Stimulated activated CD4-positive, alpha-beta T cell treated with anti-CD3 and anti-CD28 coated beads, Interleukin-1b, Interleukin-23, amount 100 ng/mL, for 24 hours (primary cell): Measurements from ENCODE around the gene NHLRC4.
A peak's percentile ranks its signal among the peaks of the same experiment; 100 is the strongest.

Source experiments
- DNase-seq, 4 experiments: peaks; one replicate each; pipeline ENCODE4 v3.0.0-alpha.2; 2020; ENCODE audit warnings: low read depth in 4 of 4, low spot score in 1 of 4

NHLRC4 gene

DNA sequence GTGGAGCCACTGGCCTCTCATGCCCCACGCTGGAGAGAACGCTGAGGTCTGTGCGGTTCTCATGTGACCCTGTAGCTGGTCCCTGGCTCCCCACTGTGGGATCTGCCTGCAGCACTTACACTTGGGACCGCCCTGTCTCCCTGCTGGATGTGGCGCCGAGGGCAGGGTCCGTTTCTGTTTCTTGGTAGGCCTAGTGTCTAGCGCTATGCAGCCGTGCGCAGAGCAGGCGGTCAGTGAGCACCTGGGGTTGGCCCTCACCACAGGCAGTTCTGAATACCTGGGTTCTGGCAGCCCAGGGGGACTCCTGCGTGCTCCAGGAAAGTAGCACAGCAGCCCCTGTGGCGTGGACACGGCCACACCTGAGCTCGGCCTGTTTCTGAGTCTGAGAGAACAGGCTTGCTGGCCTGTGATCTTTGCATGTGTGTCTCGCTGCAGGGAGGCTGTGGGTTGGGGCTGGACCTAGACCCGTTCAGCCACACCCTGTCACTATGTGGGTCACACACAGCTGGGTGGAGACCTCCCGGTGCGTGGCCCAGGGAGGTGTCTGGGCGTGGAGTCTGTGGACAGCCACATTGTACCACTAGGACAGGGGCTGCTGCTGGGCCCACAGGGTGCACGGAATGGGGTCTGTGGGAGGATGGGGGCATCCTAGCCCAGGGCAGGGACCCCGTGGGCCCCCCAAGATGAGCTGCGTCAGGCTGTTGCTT is 36.5 kb upstream of the NHLRC4 start:
- no peak for DNase-seq

DNA sequence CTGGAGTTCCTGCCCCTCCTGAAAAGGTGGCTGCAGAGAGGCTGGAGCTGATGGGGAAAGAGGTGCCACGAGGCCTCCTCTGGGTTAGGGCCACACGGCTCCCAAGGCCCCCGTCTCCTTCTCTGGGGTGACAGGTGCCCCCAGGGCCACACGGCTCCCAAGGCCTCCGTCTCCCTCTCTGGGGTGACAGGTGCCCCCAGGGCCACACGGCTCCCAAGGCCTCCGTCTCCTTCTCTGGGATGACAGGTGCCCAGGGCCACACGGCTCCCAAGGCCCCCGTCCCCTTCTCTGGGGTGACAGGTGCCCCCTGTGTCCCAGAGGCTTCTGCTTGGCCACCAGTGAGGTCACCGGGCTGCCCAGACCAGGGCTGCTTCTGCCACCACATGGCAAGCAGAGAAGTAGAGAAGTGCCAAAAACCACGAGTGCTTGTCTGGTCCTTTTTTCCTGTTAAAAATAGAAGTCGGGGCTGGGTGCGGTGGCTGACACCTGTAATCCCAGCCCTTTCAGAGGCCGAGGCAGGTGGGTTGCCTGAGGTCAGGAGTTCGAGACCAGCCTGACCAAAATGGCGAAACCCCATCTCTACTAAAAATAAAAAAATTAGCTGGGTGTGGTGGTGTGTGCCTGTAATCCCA is 35.2 kb upstream of the NHLRC4 start:
- no peak for DNase-seq

DNA sequence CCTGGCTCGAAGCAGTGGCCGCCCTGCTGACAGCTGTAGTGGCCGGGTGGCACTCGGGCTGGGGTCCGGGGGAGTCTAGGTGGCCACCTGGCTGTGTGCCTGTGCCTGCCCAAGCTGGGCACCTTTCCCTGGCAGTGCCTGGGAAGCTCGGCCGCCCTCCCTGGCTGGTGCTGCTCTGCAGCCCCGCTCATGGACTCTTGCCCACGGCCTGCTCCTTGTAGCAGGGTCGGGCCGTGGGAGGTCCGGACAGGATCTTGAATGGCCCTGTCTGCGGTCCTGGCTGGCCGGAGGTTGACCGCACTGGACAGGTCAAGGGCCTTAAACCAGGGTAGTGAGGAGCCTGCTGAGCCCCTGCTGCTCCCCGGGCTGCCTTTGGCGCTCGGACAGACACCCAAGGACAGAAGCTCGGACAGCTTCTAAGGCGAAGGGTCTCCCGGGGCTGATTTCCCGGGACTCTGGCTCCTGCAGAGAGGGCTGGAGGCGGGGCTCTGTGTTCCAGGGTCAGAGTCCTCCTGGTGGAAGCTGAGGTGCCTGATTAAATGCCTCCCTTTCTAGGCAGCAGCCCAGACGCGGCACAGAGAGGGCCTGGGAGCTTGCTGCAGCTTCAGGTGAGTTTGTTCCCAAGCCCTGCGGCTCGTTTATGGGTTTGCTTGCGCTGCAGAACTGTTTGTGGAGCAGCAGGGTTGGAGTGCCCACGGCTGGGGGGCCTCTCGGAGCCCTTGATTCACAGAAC is 33.2 kb upstream of the NHLRC4 start:
- DNase-seq, result no peak

DNA sequence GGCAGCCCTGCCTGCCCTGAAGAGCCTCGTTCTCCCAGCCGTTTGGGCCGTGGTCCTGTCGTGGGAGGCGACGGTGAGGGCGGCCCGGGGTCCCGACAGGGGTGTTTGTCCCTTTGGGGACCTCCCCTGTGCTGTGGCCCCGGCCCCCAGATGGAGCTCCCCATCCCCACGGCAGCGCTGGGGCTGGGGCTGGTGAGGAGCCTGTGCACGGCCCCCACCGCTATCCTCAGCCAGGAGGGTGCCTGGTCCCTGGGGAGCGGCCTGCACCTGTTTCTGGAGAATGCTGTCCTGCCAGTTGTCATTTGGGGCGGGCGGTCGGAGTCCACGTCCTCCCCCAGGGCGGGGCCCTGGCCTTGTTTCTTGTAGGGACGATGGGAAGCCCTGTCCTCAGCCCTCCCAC is 32.7 kb upstream of the NHLRC4 start:
- no peak for DNase-seq

DNA sequence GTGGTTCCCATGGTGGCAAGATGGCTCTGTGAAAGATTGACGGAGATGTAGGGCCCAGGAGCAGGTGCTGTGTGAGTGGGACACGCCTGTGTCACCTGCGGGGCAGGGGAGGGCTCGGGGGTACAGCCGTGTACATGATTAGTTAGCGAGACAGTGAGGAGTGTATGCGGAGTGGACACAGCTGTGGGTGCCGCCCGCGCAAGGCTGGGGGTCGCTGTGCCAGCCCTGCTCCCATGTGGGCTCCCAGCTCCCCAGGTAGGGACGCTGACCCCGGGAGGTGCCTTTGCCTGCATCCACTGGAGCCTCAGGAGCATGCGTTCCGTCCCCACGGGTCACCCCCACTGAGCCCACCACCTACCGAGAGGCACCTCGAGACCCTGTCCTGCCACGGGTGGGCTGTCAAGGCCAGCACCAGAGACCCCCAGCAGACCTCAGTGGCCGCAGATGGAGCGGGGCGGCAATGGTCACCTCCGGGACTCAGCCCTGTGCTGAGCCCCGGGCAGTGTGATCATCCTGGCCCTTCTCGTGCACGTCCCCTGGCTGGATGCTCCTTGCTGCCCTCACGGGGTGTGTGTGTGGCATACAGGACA is 31.9 kb upstream of the NHLRC4 start:
- no peak for DNase-seq

- DNase-seq, result no peak
Measured at GRCh38 chr16:535446-536405, 31.1 kb upstream of the NHLRC4 start.

- no peak for DNase-seq
Measured at GRCh38 chr16:536746-537145, 30.1 kb upstream of the NHLRC4 start.

- no peak for DNase-seq
Measured at GRCh38 chr16:537415-538335, 29.1 kb upstream of the NHLRC4 start.

GRCh38 chr16:539901-540530 is 26.8 kb upstream of the NHLRC4 start:
- DNase-seq, result no peak

DNA sequence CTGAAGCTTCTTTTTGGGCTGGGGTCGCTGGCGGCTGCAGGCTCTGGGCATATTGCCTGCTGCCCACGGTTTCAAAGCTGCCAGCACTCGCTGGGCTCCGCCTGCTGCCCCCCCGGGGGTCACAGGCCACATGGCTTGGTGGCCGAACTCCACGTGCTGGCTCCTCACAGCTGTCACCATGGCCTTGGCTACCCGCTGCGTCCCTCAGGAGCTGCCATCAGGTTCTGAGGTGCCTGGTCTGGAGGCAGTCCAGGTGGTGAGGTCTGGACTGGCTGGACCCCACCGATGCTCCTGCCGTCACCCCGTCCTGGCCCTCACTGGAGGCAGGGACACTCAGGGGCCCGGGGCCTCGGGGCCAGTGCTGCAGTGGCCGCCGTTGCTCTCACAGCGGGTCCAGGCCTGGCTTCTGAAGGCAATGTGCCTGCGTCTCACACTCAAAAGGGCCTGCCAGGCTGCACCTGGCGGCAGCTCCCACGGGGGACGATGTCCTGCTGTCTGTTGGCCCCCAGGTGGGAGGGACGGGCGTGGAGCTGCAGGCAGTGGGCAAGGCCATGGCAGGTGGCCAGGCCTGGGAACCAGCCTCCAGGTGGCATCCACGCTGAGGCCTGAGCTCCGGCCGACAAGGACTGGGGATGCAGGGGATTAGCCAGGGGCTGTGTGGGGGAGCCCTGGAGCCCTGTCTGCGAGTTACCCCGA is 26.0 kb upstream of the NHLRC4 start:
- DNase-seq, result no peak

- no peak for DNase-seq
Measured at GRCh38 chr16:543301-544164, 23.3 kb upstream of the NHLRC4 start.

DNA sequence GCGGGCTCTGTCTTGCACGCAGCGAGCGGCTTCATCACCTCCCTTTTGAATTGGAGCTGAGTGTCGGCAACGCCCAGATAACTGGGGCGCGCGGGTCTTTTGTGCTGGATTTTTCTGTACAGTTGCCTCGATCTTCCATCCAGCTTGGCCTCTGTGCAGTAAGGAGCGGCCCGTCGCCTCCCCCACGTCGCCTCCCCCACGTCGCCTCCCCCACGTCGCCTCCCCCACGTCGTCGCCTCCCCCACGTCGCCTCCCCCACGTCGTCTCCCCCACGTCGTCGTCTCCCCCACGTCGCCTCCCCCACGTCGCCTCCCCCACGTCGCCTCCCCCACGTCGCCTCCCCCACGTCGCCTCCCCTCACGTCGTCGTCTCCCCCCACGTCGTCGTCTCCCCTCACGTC is 22.3 kb upstream of the NHLRC4 start:
- no peak for DNase-seq

- DNase-seq, result peak in 1 of 4 experiments; percentile 28
Measured at GRCh38 chr16:546909-547770, 19.7 kb upstream of the NHLRC4 start.

- DNase-seq, result no peak
Measured at GRCh38 chr16:548586-548985, 18.2 kb upstream of the NHLRC4 start.

DNA sequence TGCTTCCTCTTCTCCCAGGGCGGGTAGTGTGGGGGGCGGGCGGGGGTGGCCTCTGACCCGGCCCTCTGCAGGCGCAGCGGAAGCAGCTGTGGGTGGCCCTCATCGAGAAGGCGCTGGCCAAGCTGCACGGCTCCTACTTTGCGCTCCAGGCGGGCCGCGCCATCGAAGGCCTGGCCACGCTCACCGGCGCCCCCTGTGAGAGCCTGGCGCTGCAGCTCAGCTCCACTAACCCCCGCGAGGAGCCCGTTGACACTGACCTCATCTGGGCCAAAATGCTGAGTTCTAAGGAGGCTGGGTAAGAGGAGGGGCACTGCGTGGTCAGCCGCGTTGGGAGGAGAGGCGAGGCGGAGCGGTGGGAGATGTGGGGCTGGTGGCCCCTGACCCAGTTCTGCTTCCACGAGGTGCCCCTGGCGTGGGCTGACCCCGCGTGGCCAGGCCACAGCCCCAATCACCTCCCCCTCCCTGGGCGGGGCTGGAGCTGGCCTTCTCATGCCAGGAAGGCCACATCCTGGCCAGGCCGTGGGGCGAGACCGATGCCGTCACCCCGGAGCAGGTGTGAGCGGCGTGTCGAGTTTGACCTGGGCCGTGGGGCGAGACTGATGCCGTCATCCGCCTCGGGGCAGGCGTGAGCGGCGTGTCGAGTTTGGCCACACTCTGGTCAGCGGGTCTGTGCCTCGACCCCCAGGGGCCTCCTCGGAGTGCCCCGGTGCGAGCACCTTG is 17.1 kb upstream of the NHLRC4 start:
- DNase-seq, result no peak

- no peak for DNase-seq
Measured at GRCh38 chr16:551210-551609, 15.6 kb upstream of the NHLRC4 start.
